Type B pancreatic cell (in vitro differentiated cells): ENCODE measurements around the gene SLC25A44. TPM values are rescaled to one million over a fixed set of nuclear protein-coding genes. Genes with fewer than 3 reads are reported as not detected.

Source experiments
- DNase-seq: peaks from one replicate; pipeline ENCODE4 v3.0.0; 2021; ENCODE audit warnings: mixed read lengths; ENCODE audit not compliant: unreplicated experiment; ENCODE audit errors: extremely low spot score
- H3K27ac Mint-ChIP-seq: 2 replicates; pipeline ENCODE4 v1.8.0; 2021; ENCODE audit warnings: mild to moderate bottlenecking, mixed read lengths
- H3K27me3 Mint-ChIP-seq: 2 replicates; pipeline ENCODE4 v1.8.0; 2021; ENCODE audit warnings: mixed read lengths
- H3K36me3 Mint-ChIP-seq: 2 replicates; pipeline ENCODE4 v1.8.0; 2021; ENCODE audit warnings: mixed read lengths
- H3K4me1 Mint-ChIP-seq: one replicate; pipeline ENCODE4 v1.8.0; 2021; ENCODE audit warnings: mixed read lengths; ENCODE audit not compliant: unreplicated experiment
- H3K4me3 Mint-ChIP-seq: 2 replicates; pipeline ENCODE4 v1.8.0; 2021; ENCODE audit warnings: mild to moderate bottlenecking, mixed read lengths
- H3K9me3 Mint-ChIP-seq: 2 replicates; pipeline ENCODE4 v1.8.0; 2021; ENCODE audit warnings: mixed read lengths
- CTCF ChIP-seq: fragments of 200-600 bp; sonication (generic); conservative IDR thresholded peaks from 2 replicates; pipeline ENCODE4 v1.5.0; 2021; ENCODE audit warnings: antibody characterized with exemption, mild to moderate bottlenecking
- total RNA-seq: library from RNA; stranded (reverse); gene quantifications from 2 replicates; pipeline ENCODE4 v1.2.1, GENCODE V29; 2021; ENCODE audit warnings: low replicate concordance

The SLC25A44 gene
- total RNA-seq, 1 donor from 2014 or later = 18.6 TPM

GRCh38 chr1:156153362-156153761 is 40.5 kb upstream of the SLC25A44 start, which contains the start of gene SEMA4A:
Gene SEMA4A (plus strand): TSS chr1:156153585. CDS start chr1:156154579, 994 bp downstream.
- Mint-ChIP-seq H3K27ac (peak within 1 kb of the TSS; percentile 67), H3K27me3 (peaks cover 17% of the 10 kb centered on the region), H3K4me1 (peaks cover 20% of the 10 kb centered on the region), H3K4me3 (no peak within 1 kb of the TSS), H3K9me3 (no peaks in the 10 kb centered on the region), H3K36me3 (no peaks in the 10 kb centered on the region)
- no peak for DNase-seq
- TF ChIP-seq CTCF = no peak

GRCh38 chr1:156154317-156154749 is 39.6 kb upstream of the SLC25A44 start:
- no peak overlapping the region for H3K4me3 Mint-ChIP-seq
- no peak for DNase-seq
- H3K27ac Mint-ChIP-seq = no peak overlapping the region
- H3K27me3 Mint-ChIP-seq = peaks cover 11% of the 10 kb centered on the region
- no peaks in the 10 kb centered on the region for H3K36me3 Mint-ChIP-seq
- no peak for TF ChIP-seq CTCF
- H3K9me3 Mint-ChIP-seq = no peaks in the 10 kb centered on the region
- peaks cover 20% of the 10 kb centered on the region for H3K4me1 Mint-ChIP-seq

DNA sequence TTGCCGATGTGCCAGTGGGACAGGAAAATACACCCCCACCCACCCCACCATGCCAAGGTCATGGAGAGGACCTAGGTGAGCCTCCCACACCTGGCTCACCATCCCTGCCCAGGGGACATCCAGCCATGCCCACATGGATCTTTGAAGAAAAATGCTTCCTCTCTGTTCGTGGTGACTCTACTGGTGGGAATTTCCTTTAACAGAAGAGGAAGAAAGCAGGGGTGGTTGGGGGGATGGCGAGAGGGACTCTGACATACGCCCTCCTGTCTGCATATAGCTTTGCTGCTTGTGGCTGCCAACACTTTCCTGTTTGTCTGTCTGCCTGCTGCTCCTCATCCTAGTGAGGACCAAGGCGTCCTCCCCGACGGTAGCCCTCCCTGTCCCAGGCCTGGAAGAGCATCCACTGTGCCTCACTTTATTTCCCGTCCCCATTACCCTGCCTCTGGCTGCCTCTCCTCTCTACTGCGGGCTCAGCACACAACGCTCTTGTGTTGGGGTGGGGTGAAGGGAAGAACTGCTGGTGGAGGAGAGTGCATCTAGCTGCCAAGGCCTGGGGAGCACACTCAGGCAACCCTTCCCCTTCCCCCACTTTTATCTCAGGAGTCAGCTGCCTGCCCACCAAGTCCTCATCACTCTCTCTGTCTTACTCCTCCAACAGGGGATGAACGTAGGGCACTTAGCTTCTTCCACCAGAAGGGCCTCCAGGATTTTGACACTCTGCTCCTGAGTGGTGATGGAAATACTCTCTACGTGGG is 38.0 kb upstream of the SLC25A44 start:
- no peaks in the 10 kb centered on the region for H3K36me3 Mint-ChIP-seq
- no peak overlapping the region for H3K4me3 Mint-ChIP-seq
- no peak for TF ChIP-seq CTCF
- H3K4me1 Mint-ChIP-seq = peaks cover 11% of the 10 kb centered on the region
- no peak overlapping the region for H3K27ac Mint-ChIP-seq
- H3K9me3 Mint-ChIP-seq = no peaks in the 10 kb centered on the region
- H3K27me3 Mint-ChIP-seq = no peaks in the 10 kb centered on the region
- DNase-seq = no peak

- no peaks in the 10 kb centered on the region for H3K9me3 Mint-ChIP-seq
- DNase-seq = no peak
- H3K27me3 Mint-ChIP-seq = no peaks in the 10 kb centered on the region
Observed at GRCh38 chr1:156157506-156157905, 36.4 kb upstream of the SLC25A44 start.

GRCh38 chr1:156157966-156158365 is 35.9 kb upstream of the SLC25A44 start:
- Mint-ChIP-seq H3K27me3 (no peaks in the 10 kb centered on the region), H3K4me1 (peaks cover 7% of the 10 kb centered on the region)

More at GRCh38 chr1:156157506-156157905, 36.4 kb upstream of the SLC25A44 start:
- Mint-ChIP-seq H3K27ac (no peak overlapping the region), H3K36me3 (no peaks in the 10 kb centered on the region), H3K4me1 (peaks cover 11% of the 10 kb centered on the region), H3K4me3 (no peak overlapping the region)
- TF ChIP-seq CTCF = no peak

More at GRCh38 chr1:156157966-156158365, 35.9 kb upstream of the SLC25A44 start:
- H3K27ac Mint-ChIP-seq = no peak overlapping the region
- no peak overlapping the region for H3K4me3 Mint-ChIP-seq
- DNase-seq = no peak
- TF ChIP-seq CTCF = no peak
- no peaks in the 10 kb centered on the region for H3K36me3 Mint-ChIP-seq
- H3K9me3 Mint-ChIP-seq = no peaks in the 10 kb centered on the region
